HuH-7.5 (cell line): ENCODE measurements around the gene TCP11L1.
"Not testable (repeated sequence)": the region's sequence is repeated elsewhere in the genome, so short reads cannot be mapped to it uniquely, and the experiment has no call there.

ENCODE experiments used
- DNase-seq: peaks from one replicate; pipeline ENCODE4 v3.0.0; 2011; ENCODE audit warnings: low spot score

TCP11L1 gene

DNA sequence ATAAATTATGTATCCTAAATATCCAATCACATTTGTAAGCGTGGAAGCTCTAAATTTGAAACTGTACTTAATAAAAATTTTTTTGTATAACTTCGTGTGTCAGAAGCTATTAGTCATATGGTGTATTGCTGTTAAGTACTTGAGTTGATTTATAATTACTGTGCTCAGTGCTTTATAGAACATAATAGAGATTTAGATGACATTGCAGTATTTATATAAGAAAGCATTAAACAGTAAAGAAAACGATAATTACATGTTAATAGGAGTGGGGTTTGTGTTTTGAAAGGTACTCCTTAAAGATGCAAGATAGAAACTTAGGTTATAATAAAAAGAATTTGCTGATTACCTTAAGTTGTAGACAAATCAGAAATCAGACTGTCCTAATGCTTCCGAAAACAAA lies 5.9 kb upstream of the TCP11L1 start:
- DNase-seq, result no peak

DNA sequence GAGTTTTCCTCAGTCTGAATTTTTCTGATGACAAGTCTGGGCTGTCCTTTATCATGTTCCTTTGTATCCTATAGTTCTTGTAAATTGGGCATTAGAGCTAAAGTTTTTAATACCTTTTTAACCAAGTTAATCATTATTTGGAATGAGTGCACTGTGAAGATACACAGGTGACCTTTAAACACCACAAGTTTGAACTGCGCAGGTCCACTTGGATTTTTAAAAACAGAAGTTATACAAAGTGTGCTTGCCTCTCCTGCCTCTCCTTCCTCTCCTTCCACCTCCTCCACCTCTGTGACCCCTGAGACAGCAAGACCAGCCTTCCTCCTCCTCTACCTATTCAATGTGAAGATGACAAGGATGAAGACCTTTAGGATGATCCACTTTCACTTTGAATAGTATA lies 4.4 kb upstream of the TCP11L1 start:
- DNase-seq, result no peak

DNA sequence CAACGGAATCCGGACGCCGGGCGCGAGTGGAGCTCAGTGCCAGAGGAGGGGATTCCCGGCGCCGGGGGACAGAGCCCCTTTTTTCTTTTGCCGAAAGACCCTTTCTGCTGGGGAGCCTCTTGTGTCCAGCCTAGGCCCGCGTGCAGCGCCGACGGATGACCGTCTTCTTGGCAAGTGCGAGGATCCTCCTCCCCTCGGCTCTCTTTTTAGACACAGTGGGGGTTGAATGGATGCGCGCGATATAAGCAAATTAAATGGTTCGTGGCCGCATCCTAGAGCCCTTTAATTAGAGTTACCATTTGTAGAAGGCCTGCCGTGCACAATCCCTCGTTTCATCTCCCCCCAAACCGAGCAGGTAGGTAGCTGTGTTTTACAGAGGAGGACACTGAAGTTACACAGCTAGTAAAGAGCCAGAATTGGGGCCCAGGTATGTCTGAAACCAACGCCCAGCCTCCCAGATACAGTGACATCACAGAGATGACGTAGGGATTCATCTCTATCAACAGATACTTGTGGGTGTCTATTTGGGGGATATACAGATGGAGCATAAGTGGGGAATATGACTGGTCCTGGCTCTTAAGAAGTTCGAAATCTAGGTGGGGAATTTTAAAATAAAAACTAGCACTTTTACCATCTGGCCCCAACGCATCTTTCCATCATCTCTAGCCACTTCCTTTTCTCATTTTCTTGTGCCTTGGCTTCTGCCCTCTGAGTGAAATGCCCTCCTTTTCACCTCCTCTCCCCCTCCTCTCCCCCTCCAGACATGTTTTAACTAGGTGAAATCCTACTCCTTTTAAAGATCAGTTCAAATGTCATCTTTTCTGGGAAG lies 875 bp downstream of the TCP11L1 start:
- DNase-seq, result no peak

DNA sequence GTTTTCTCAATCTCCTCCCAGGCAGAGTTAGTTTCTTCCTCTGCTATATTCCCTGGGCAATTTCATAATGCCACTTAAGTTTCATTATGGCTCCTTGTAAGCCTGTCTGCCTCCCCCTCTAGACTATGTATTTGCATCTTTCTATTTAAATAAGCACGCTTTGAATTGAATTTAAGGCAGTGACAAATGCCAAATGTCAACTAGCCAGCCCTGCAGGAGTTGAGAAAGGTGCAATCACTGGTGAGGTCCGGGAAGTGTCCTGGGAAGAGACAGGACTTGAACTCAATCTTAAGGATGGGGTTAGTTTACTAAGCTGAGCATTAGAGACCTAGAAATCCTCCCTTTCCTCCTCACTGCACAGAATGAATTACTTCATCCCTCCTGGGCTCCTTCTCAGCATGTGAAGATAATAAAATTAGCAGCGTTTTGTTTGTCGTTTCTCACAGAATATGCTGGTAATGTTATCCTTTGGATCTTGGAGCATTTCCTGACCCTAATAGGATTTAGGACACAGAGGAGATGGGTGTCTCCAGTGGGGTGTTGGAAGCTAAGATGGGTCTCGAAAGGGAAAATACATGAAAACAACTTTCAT lies 1.6 kb downstream of the TCP11L1 start:
- no peak for DNase-seq

DNA sequence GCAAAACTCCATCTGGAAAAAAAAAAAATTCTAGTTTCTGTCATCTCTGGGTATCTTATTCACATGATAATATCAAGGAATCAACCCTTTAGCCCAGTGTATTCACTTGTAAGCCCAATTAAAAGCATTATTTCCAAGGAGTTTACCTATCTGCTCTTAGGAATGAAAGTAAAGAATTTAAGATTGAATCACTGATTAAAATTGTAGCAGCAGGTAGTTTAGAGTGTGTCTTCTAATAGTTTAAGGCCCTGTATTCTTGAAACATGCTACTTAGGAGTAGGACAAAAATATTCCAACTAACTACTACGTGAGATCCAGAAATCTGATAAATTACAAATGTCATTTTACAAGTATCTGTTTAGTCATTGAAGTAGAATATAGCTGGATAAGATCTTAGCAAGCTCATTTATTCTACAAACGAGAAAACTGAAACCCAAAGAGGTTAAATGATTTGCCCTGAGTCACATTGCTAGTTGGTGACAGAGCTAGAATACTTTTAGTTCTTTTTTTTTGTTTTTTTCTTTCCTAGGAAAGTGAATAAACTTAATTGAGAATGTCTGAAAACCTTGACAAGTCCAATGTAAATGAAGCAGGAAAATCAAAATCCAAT lies 4.0 kb downstream of the TCP11L1 start:
- DNase-seq, result no peak

DNA sequence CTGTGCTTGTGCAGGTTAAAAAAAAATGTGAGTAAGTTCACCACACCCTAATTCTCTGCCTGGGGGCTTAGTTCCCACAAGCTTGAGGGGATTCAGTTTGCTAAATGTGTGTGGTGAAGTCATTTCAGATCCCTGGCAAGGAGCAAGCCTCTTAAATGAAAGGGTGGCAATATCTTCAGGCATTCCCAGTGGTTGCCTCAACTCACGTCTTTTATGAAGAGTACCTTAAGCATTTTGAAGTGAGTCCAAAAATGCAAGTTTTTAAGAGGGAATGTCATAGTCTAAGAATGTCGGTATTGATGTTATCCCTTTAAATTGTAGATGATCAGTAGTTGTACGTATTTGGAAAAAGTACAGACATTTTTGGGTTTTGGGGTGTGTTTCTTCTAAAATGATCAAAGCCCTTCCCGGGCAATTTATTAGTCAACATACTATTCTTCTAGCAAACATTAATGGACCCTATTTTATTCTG lies 4.9 kb downstream of the TCP11L1 start:
- no peak for DNase-seq

DNA sequence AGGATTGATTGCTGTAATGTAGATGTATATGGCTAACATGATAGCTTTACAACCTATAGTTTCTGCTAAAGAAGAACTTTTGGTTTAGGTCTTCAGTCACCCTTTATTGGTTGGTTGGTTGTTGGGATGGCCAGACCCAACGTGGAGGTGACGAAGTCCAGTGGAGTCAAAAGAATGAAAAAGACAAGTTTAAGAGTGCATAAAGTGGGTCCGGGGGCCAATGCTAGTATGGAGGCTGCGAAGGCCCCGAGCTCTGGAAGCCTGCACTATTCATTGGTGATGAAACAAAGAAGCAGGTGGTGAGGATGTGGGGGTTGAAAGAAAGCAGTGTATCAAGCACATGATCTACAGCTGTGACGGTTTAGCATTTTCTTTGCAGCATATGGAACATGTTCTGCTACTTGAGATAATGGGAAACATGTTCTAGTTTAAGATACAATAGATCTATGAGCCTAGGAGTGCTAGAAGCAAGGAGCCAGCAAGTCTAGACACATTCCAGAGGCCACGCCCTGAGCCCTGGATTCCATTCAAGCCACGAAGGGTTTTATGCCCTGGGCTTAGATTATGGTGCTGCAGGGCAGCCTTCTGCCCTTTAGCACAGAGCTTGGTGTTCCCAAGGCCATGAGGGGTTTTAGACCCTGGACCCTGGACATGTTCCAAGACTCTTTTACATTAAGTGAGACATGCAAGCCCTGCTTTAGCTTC lies 6.3 kb downstream of the TCP11L1 start:
- no peak for DNase-seq

DNA sequence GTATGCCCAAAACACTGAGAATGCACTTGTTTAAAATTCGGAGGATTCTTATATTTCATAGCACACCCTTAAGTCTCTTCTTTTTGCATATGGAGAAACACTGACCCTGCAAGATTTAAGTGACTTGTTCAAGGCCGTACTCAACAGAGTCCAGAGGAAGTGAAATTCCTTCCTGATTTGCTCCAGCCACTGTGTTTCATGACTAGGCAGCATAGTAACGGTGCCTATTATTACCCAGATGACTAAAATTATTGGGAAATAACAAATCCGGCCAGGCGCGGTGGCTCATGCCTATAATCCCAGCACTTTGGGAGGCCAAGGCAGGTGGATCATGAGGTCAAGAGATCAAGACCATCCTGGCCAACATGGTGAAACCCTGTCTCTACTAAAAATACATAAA lies 9.3 kb downstream of the TCP11L1 start:
- not testable (repeated sequence) for DNase-seq

DNA sequence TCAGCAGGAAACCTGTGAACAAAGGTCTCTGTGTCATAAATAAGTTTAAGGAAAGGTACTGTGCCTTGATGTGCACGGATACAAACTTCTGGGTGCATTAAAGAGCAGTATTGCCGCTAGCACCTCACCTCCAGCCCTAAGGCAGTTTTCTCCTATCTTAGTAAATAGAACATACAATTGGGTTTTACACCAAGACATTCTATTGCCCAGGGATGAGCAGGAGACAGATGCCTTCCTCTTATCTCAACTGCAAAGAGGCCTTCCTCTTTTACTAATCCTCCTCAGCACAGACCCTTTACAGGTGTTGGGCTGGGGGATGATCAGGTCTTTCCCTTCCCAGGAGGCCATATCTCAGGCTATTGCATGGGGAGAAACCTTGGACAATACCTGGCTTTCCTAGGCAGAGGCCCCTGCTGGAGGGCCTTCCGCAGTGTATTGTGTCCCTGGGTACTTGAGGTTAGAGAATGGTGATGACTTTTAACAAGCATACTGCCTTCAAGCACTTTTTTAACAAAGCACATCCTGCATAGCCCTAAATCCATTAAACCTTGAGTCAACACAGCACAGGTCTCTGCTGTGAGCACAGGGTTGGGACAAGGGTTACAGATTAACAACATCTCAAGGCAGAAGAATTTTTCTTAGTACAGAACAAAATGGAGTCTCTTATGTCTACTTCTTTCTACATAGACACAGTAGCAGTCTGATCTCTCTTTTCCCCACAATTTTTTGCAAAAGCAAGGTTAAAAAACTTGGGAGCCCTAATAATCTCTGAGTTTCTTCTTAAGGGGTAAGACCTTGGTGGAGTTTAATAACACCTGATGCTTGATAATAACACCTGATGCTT lies 10.4 kb downstream of the TCP11L1 start:
- not testable (repeated sequence) for DNase-seq

DNA sequence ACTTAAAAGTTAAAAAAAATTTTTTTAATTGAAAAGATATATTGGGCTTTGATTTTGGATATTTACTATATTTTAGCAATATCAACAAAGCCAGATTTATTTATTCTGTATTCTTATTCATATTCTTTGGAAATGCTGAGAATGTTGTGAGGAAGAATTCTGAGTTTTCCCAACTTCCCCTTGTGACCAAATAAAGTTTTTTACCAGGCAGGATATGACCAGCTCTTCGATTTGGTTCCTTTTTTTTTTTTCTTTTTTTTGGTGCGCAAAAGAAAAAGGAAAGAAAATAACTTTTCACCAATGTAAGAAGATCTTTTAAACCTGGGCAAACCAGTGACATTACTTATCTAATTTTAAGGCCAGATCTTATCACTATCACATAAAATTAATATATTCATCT lies 12.9 kb downstream of the TCP11L1 start:
- no peak for DNase-seq

DNA sequence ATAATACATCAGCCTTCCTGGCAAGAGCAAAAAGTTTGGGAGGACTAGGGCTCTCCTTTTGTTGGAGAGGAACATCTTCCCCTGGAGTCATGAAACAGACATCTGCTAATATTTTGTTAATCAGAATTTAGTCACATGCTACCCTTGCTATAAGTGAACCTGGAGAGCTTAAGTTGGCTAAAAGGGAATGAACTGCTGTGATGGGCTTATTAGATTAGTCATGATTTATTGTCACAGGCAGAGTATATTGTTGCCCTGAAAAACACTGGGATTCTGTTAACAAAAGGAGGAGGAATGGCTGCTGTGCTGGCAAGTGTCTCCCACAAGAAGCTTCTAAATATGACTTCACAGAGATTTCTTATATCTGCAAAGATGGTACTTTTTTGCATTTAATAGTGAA lies 16.0 kb downstream of the TCP11L1 start:
- no peak for DNase-seq

DNA sequence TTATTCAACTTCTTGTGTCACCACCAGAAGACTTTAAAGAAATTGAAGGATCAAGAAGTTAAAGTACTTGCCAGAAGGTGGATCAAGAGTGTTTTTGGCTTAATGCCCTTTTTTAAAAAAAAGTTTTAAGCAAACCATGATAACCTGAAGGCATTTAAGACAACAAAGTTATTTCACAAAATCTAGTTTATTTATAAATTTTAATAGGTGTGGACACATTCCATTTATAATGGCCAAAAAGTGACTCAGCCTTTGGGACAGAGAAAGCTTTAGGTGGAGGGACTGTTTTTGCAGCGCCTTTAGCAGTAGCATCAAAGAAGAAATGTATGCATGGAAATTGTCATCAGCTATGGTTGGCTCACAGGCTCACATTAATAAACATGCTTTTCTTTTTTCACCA lies 17.9 kb downstream of the TCP11L1 start:
- no peak for DNase-seq

DNA sequence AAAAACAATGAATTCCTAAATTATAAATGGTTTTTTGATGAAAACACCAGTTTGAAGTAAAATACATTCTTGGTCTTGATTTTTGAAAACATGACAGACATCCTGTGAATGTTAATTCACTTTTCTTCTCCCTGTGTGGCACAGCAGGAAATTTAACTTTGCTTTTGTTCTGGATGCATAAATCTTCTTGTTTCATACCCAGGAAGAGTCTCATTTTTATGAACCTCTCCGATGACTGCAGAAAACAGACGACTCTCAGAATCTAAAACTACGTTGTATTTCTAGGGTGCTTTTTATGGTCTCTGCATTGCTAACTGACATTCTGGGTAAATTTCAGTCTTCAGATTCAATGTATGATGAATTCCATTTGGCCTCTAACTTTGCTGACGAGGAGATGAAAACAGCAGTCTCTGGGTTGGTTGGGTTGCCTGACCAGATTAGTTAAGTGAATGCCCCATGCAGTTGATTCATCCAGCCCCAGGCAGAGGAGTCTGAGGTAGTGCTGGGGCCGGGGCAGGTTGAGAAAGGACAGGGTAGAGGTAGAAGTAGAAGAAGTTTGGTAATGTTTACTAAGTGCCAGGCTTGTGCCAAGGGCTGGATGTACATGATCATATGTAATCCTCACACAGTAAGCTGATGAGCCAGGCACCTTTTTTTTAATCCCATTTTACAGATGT lies 20.1 kb downstream of the TCP11L1 start:
- DNase-seq, result no peak

DNA sequence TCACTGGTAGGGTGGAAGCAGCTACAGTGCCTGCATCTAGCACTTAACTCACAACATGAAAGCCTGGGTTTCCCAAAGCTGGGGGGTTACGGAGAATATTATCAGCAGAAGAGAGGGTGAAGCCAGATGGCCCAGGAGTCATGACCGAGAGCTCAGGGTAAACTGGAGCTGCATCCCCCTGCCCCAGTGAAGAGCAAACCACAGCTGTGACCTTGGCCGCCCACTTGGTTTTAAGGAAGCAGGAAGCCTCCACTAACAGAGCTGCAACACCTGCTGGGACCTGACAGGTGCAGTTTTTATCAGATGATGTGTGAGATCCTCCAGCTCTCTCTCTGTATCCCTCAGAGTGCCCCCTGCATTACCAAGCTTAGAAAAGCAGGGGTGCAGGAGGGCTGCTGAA lies 20.9 kb downstream of the TCP11L1 start:
- DNase-seq, result no peak

DNA sequence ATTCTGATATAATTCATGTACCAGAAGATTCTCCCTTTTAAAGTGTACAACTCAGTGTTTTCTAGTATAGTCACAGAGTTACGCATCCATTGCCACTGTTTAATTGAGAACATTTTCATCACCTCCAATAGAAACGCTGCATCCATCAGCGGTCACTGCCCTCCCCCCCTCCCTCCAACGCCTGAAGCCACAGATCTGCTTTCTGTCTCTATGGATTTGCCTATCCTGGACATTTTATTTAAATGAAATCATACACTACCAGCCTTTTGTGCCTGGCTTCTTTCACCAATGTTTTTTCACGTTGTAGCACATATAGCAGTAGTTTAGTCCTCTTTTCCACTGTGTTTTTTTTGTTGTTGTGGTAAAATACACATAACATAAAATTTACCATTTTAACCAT lies 22.8 kb downstream of the TCP11L1 start:
- DNase-seq, result no peak

DNA sequence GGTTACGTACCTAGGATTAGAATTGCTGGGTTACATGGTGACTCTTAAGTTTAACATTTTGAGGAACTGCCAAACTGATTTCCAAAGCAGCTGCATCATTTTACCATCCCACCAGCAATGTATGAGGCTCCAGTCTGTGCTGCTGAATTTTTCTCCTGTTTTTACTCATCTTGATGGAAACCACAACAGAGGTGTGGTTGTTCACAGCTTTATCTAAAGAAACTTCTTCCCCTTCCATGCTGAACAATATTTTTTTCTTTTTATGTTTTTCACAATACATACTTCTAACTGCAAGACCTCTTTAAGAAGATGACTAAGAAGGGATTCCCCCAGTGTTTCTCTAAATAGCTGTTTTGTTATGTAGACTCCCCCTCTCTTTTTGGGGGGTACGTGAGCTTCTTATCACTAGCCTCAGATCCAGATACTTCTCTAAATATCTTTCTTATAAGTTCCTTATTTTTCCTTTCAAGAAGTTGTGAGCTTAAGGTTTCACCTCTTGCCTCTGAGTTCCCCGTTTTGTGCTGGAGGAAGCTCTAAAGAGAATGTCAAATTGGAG lies 24.0 kb downstream of the TCP11L1 start:
- no peak for DNase-seq

DNA sequence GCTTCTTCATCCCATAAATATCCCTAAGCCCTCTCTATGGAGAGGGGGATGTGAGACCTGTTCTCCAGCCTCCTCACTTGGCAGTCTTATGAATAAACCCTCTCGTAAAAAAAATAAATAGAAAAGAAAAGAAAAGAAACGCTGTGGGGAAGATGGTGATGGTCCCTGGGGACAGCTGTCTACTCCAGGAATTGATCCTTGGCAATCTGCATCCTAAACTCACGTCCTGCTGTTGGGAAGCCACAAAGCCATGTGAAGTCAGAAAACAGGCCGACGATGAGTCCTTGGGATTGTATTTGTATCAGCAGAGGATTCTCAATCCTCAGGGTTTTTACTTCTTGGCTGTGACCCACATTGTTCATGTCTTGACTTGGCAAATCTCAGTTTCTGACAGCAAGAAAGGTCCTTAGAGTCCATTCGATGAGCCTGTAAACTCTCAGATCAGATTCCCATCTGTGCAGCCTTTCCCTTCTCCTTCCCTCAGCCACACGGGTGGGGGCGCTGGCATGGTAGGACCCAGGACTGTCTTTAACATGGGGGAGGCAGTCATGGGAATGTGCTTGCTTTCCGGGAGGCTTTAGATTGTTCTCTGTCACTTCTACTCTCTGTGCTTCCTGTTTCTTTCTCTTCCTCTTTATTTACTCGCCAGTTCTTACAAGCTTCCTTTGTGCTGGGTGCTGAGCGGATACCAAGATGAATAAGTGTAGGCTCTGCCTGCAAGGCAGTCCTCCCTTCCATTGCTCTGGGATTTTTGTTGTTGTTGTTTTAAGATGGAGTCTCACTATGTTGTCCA lies 24.9 kb downstream of the TCP11L1 start:
- no peak for DNase-seq

DNA sequence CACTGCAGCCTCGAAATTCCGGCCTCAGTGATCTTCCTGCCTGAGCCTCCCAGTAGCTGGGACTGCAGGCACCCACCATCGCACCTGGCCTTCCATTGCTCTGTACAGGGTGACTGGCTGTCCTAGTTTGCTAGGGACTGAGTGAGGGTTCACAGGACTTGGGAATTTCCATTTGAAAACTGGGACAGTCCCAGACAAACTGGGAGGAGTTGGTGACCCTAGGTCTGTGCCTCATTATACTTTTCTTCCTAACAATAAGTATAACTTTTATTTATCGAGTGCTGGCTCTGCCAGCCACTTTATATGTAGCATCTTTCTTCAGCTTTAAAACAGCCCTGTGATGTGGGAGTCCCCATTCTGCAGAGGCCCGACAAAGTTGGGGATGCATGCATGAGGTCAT lies 25.5 kb downstream of the TCP11L1 start:
- DNase-seq, result no peak

DNA sequence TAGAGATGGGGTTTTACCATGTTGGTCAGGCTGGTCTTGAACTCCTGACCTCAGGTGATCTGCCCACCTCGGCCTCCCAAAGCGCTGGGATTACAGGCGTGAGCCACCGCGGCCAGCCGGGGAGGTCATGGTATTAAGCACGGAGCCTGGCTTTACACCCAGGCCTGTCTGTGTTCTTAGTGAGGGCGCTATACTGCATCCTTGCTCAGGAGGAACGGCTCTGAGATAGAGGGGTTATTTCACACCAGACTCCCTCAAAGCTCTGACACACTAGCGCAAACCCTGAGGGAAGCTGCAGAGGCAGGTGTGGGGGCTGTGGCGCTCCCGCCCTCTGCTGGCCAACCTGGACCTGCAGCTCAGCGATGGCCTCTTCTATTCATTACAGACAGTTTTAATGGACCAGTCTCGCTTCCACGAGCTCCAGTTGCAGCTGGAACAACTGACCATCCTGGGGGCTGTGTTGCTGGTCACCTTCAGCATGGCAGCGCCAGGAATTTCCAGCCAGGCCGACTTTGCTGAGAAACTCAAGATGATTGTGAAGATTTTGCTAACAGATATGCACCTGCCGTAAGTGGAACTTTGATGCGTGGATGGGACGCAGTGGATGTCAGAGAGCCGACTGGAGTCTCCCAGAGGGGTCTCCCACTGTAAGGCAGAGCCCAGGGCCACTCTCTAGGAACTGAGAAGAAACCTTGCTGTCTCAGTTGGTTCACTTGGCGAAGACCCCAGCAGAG lies 26.2 kb downstream of the TCP11L1 start:
- DNase-seq, result peak; percentile 29
